GM12864 (cell line): ENCODE results near the gene RELB.

Experiments
- DNase-seq: peaks from one replicate; pipeline ENCODE4 v3.0.0-alpha.2; 2011; ENCODE audit warnings: low read depth
- H3K4me3 ChIP-seq: 2 replicates; pipeline ENCODE4 v1.5.1; 2011; ENCODE audit warnings: mild to moderate bottlenecking, low read depth, low read length, control low read depth
- TF ChIP-seq, protein P1 (sequence below): IDR thresholded peaks from 2 replicates; pipeline ENCODE4 v1.5.1; 2011; ENCODE audit warnings: low read depth, mild to moderate bottlenecking, moderate library complexity, low read length, control low read depth, inconsistent platforms; ENCODE audit errors: missing control alignments

RELB gene

DNA sequence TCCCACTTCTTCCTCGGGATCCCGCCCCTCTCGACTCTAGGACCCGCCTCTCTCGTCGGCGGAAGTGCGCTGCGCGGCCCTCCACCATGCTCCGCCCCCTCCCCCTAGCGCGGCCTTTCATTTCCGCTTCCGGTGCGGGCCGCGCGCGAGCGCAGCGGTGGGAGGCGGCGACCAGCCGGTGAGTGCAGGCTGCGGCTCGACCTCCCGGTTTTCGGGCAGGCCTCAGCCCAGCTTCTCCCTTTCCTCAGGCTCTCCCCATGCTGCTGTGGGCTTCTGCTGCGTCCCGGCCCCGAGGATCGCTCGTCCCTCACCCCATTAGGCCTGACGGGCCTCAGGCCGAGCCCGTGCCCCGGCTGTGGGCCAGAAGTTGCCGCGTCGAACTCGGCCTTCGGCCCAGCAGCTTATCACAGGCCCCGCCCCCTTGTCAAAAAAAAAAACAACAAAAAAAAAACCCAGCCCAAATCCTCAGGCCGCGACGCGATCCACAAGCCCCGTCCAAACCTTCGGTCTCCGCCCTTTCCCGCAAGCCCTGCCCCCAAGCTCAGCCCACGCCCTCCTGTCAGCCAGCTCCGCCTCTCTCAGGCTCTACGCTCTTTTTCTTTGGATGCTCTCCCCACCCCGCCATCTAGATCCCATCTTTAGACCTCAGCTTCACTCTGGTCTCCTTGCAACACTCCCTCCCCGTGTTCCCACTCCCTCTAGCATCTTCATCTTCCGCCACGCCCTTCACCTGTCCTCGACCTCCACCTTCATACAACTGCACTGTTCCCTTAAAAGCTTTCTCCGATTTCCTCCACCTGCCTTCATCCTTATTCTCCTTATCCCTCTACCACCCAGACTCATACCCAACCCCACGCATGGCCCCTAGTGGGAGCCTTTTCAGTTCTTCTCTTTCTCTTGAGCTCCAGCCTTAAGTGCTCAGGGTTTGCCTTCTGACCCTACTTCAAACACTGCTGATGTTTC lies 37.9 kb downstream of the RELB start, which contains the start of gene CLASRP:
Gene CLASRP (plus strand): TSS at position 115 of the 963 bp plus-strand sequence. CDS start 1,168 bp downstream, outside the sequence.
- no peak for DNase-seq
- TF ChIP-seq, protein P1, sequence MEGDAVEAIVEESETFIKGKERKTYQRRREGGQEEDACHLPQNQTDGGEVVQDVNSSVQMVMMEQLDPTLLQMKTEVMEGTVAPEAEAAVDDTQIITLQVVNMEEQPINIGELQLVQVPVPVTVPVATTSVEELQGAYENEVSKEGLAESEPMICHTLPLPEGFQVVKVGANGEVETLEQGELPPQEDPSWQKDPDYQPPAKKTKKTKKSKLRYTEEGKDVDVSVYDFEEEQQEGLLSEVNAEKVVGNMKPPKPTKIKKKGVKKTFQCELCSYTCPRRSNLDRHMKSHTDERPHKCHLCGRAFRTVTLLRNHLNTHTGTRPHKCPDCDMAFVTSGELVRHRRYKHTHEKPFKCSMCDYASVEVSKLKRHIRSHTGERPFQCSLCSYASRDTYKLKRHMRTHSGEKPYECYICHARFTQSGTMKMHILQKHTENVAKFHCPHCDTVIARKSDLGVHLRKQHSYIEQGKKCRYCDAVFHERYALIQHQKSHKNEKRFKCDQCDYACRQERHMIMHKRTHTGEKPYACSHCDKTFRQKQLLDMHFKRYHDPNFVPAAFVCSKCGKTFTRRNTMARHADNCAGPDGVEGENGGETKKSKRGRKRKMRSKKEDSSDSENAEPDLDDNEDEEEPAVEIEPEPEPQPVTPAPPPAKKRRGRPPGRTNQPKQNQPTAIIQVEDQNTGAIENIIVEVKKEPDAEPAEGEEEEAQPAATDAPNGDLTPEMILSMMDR = no peak
- H3K4me3 ChIP-seq = peak within 1 kb of the TSS; percentile 61

DNA sequence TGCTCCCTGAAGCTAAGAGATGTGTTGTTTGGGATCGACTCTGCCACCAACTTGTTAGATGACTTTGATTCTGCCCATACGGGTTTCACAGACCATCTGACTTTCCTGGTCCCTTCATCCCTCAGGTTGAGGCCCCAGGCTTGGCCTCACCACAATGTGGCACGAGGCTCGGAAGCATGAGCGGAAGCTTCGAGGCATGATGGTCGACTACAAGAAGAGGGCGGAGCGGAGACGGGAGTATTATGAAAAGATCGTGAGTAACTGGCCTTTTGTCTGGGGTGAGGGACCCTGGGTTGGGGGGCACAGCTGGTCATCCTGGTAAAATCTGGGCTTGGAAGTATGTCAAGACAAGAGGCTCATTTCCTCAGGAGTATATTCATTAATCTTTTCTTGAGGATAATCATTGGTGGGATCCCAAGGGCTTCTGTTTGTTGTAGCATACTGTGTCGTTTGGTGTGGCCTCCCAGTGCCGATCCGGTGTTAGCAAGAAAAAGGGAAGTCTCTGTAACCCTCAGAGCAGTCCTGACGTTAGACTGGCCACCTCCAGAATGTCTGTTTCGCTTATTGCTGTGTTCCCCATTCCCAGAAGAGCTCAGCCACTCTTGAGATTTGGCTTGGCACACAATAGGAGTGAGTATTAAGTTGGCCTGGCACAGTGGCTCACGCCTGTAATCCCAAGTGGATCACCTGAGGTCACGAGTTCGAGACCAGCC lies 39.0 kb downstream of the RELB start:
- no peak for DNase-seq

DNA sequence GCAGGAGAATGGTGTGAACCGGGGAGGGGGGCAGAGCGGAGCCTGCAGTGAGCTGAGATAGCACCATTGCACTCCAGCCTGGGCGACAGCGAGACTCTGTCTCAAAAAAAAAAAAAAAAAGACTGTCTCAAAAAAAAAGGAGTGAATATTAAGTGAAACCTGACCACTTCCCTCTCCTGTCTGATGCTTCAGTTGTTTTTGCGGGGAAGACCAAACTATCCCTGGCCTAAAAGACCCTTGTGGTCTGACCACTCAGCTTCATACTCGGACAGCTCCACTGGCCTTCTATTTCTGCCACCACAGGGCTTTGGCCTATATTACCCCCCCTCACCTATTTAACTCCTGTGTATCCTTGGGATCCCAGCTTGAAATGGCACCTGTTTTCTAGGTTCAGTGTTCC lies 39.9 kb downstream of the RELB start:
- DNase-seq = no peak
- TF ChIP-seq, protein P1 = no peak
- no peak overlapping the region for H3K4me3 ChIP-seq

More for the DNA sequence above, 39.0 kb downstream of the RELB start:
- TF ChIP-seq, protein P1 = no peak
- peak overlapping the region; percentile 61; the same call in 1 of the 2 replicates for H3K4me3 ChIP-seq

DNA sequence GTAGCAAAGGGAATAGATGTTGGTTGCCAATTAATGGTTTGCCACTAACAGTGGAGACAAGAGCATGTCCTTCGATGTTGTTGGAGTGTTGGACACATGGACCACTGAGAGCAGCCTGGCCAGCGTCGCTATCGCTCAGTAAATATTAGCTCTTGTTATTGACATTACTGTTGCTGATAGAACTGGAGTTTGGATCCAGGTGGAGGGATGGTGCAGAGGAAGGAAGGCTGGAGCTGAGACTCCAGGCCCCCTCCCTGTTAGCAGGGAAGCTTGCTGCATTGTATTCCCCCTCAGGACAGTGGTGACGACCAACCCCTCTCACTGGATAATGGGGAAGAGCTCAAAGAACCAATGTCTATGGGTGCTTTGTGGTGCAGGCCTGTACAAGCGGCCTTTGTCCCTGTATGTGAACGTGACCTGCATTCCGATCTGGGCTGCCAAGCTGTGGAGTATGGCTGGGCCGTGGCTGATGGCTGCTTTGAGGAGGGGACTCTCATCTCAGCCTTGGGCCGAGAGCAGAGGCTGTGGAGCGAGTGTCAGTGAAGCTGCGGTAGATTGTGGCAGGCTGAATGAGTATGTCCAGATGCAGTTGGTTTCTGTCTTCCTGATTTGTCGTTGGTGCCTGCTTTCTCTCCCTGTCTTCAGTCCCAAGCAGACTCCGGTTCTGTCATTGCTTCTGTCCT lies 44.5 kb downstream of the RELB start:
- no peak overlapping the region for H3K4me3 ChIP-seq
- DNase-seq = no peak
- TF ChIP-seq, protein P1 = no peak

DNA sequence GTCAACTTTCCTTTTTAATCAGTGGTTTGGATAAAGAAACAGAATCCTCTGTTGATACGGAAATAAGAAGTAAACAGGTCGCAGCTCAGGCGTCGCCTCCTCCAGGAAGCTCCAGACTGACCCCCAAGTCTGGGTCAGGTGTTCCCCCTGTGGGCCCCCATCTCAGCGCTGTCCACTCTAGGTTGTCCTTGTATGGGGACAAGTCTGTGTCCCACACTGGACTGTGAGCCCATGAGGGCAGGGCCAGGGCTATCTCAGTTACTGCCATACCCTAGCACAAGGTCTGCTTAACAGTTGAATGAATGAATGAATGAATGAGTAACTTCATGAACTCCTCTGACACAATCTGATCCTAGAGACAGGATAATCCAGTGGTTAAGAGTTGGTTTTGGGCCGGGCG lies 45.1 kb downstream of the RELB start:
- no peak overlapping the region for H3K4me3 ChIP-seq
- DNase-seq = no peak
- TF ChIP-seq, protein P1 = no peak

DNA sequence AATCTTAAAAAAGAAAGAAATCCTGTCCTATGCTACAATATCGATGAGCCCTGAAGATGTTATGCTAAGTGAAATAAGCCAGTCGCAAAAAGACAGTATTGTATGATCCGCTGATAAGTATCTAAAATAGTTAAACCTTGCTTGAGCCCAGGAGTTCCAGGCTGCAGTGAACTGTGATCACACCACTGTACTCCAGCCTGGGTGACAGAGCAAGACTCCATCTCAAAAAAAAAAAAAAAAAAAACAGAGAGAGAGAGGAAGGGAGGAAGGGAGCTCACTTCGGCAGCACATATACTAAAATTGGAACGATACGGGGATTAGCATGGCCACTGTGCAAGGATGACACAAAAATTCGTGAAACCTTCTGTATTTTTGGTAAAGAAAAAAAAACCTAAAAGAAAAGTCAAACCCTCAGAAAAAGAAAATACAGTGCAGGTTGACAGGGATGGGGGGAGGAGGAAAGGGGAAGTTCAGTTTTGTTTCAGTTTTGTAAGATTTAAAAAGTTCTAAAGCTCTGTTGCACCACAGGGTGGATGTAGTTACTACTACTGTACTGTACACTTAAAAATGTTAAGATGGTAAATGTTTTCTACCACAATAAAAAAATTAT lies 46.0 kb downstream of the RELB start:
- DNase-seq = no peak
- H3K4me3 ChIP-seq = peak overlapping the region; percentile 28; the same call in 1 of the 2 replicates
- TF ChIP-seq, protein P1 = peak; percentile 3
